D721Med (cell line): Measurements from ENCODE around the gene EYS.

Experiments
- DNase-seq: peaks from one replicate; pipeline ENCODE4 v3.0.0; 2011; ENCODE audit warnings: low spot score; ENCODE audit not compliant: insufficient read length
- FAIRE-seq: peaks from 2 replicates; lab custom pipeline; 2011; peaks lifted over from hg19 to GRCh38; lab: Jason Lieb, UNC
- CTCF ChIP-seq: IDR thresholded peaks from 2 replicates; pipeline ENCODE4 v1.5.1; 2012; ENCODE audit warnings: mild to moderate bottlenecking, control low read depth; ENCODE audit not compliant: insufficient read depth; ENCODE audit errors: missing control alignments

Gene EYS

GRCh38 chr6:64221776-64222175, 1485.2 kb downstream of the EYS start:
- no peak for FAIRE-seq
- TF ChIP-seq CTCF: no peak

GRCh38 chr6:64220801-64221200, 1486.2 kb downstream of the EYS start:
- no peak for DNase-seq
- TF ChIP-seq CTCF: no peak
- FAIRE-seq: no peak

More at GRCh38 chr6:64221776-64222175, 1485.2 kb downstream of the EYS start:
- no peak for DNase-seq

GRCh38 chr6:64217721-64218620, 1489.1 kb downstream of the EYS start:
- FAIRE-seq: no peak

GRCh38 chr6:64214373-64214772, 1492.7 kb downstream of the EYS start:
- DNase-seq (no peak), FAIRE-seq (no peak)
- no peak for TF ChIP-seq CTCF

More at GRCh38 chr6:64217721-64218620, 1489.1 kb downstream of the EYS start:
- no peak for DNase-seq
- TF ChIP-seq CTCF: no peak

- DNase-seq (no peak), FAIRE-seq (peak; percentile 86)
- no peak for TF ChIP-seq CTCF
Observed at GRCh38 chr6:64213697-64214096, 1493.3 kb downstream of the EYS start.

- no peak for DNase-seq
- no peak for TF ChIP-seq CTCF
- FAIRE-seq: peak; percentile 46
Observed at GRCh38 chr6:64197246-64197645, 1509.8 kb downstream of the EYS start.

GRCh38 chr6:64186592-64186991, 1520.4 kb downstream of the EYS start:
- no peak for TF ChIP-seq CTCF
- FAIRE-seq (no peak), DNase-seq (no peak)
